ENCODE results near the gene NLRP3. TPM values are rescaled to one million over a fixed set of nuclear protein-coding genes. Genes with fewer than 3 reads are reported as not detected.
"Not testable (repeated sequence)": the region's sequence is repeated elsewhere in the genome, so short reads cannot be mapped to it uniquely, and the experiment has no call there.

Gene NLRP3
- total RNA-seq, 1 experiment from 2014 or later: not detected

DNA sequence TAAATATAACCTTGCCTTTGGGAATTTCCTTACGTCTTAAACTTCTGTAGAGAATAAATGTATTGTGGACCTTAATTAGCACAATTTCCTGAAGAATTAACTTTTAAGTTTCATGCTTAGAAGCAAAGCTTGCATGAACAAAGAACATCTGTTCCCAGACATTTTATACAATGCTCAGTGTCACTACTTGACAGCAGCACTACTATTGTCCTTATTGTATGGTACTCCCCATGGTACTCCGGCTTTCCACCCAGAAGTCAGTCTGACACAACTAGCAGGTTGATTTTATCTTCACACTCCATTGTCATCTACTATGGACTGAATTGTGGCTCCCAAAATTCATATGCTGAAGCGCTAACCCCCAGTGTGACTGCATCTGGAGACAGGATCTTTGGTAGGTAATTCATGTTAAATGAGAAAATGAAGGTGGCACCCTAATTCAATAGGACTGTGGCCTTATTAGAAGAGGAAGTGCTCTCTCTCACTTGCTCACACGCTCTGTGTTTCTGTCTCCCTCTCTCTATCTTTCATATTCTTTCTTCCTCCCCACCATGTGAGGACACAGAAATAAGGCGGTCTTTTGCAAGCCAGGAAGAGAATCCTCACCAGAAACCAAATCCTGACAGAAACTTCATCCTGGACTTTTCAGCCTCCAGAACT is 52.6 kb downstream of the NLRP3 start:
- Histone ChIP-seq H3K27me3 (ENCODE audit: insufficient read depth, low read depth) (peaks cover 16% of the 10 kb centered on the region; the same call in 1 of the 2 replicates), H3K36me3 (ENCODE audit: low read depth) (no peaks in the 10 kb centered on the region), H3K9me2 (ENCODE audit: insufficient read depth) (no peaks in the 10 kb centered on the region), H3K4me1 (replicated peaks; ENCODE audit: insufficient read depth) (no peaks in the 10 kb centered on the region), H3F3A (ENCODE audit: insufficient read depth, low read depth) (no peaks in the 10 kb centered on the region), H3K27ac (no peak overlapping the region), H3K79me2 (ENCODE audit: low read depth) (no peaks in the 10 kb centered on the region), H3K4me2 (no peak overlapping the region), H3K9me3 (ENCODE audit: insufficient read depth, low read depth) (no peaks in the 10 kb centered on the region), H3K4me3 (no peak overlapping the region), H4K20me1 (ENCODE audit: insufficient read depth) (no peaks in the 10 kb centered on the region), H2AFZ (no peak overlapping the region)
- ChIA-PET CTCF (no interaction called here), POLR2A (ENCODE audit: unreplicated experiment) (no interaction called here)
- no TSS peak for BruUV-seq (replicated peaks)
- intact Hi-C loops (cut with micrococcal nuclease; ENCODE audit: unreplicated experiment): no loop called here
- no peak for DNase-seq
- TF ChIP-seq EZH2 (IDR thresholded peaks at IDR 0.05; ENCODE audit: low read depth): no peak
- TF ChIP-seq, protein P1, sequence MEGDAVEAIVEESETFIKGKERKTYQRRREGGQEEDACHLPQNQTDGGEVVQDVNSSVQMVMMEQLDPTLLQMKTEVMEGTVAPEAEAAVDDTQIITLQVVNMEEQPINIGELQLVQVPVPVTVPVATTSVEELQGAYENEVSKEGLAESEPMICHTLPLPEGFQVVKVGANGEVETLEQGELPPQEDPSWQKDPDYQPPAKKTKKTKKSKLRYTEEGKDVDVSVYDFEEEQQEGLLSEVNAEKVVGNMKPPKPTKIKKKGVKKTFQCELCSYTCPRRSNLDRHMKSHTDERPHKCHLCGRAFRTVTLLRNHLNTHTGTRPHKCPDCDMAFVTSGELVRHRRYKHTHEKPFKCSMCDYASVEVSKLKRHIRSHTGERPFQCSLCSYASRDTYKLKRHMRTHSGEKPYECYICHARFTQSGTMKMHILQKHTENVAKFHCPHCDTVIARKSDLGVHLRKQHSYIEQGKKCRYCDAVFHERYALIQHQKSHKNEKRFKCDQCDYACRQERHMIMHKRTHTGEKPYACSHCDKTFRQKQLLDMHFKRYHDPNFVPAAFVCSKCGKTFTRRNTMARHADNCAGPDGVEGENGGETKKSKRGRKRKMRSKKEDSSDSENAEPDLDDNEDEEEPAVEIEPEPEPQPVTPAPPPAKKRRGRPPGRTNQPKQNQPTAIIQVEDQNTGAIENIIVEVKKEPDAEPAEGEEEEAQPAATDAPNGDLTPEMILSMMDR (conservative IDR thresholded peaks at IDR 0.05): no peak

DNA sequence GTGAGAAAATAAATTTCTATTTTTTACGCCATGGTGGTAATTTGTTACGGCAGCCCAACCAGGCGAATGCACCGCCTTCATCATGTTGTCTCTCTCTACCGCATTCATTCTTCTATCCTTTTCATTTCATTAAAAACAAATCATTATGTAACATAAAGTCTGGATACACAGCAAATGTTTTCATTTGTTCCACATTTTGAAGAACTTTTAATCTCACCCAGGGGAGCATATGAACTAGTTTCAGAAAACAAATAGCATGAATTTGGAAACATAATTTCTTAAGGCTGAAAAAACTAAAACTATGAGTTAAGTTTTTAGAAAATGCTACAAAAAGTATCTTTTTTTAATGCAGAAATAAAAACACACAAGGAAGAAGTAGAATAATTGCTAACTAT is 53.2 kb downstream of the NLRP3 start:
- Histone ChIP-seq H3F3A (ENCODE audit: insufficient read depth, low read depth) (no peaks in the 10 kb centered on the region), H3K4me3 (no peak overlapping the region), H3K9me3 (ENCODE audit: insufficient read depth, low read depth) (no peaks in the 10 kb centered on the region), H3K4me2 (no peak overlapping the region), H3K27me3 (ENCODE audit: insufficient read depth, low read depth) (peaks cover 16% of the 10 kb centered on the region; the same call in 1 of the 2 replicates), H3K79me2 (ENCODE audit: low read depth) (no peaks in the 10 kb centered on the region), H3K27ac (no peak overlapping the region), H3K4me1 (replicated peaks; ENCODE audit: insufficient read depth) (no peaks in the 10 kb centered on the region), H3K9me2 (ENCODE audit: insufficient read depth) (no peaks in the 10 kb centered on the region), H3K36me3 (ENCODE audit: low read depth) (no peaks in the 10 kb centered on the region), H2AFZ (no peak overlapping the region), H4K20me1 (ENCODE audit: insufficient read depth) (no peaks in the 10 kb centered on the region)
- TF ChIP-seq, protein P1 (conservative IDR thresholded peaks at IDR 0.05): no peak
- no peak for TF ChIP-seq EZH2 (IDR thresholded peaks at IDR 0.05; ENCODE audit: low read depth)
- DNase-seq: no peak
- ChIA-PET CTCF (no interaction called here), POLR2A (ENCODE audit: unreplicated experiment) (no interaction called here)
- BruUV-seq (replicated peaks): no TSS peak
- intact Hi-C loops (cut with micrococcal nuclease; ENCODE audit: unreplicated experiment): no loop called here

DNA sequence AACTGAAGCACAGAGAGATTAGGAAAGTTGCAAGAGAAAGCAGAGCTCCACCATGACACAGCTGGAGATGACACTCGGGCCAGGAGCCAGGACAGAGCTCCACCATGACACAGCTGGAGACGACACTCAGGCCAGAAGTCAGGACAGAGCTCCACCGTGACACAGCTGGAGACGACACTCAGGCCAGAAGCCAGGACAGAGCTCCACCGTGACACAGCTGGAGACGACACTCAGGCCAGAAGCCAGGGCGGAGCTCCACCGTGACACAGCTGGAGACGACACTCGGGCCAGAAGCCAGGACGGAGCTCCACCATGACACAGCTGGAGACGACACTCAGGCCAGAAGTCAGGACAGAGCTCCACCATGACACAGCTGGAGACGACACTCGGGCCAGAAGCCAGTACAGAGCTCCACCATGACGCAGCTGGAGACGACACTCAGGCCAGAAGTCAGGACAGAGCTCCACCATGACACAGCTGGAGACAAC is 55.0 kb downstream of the NLRP3 start:
- H3K4me1 ChIP-seq (replicated peaks; ENCODE audit: insufficient read depth); H3K27ac ChIP-seq; H2AFZ ChIP-seq; POLR2A ChIA-PET (ENCODE audit: unreplicated experiment); intact Hi-C loops (cut with micrococcal nuclease; ENCODE audit: unreplicated experiment); H3F3A ChIP-seq (ENCODE audit: insufficient read depth, low read depth); H3K9me3 ChIP-seq (ENCODE audit: insufficient read depth, low read depth); H3K79me2 ChIP-seq (ENCODE audit: low read depth); CTCF ChIA-PET; H3K9me2 ChIP-seq (ENCODE audit: insufficient read depth); H3K4me2 ChIP-seq; H4K20me1 ChIP-seq (ENCODE audit: insufficient read depth); H3K4me3 ChIP-seq; H3K36me3 ChIP-seq (ENCODE audit: low read depth); BruUV-seq (replicated peaks); DNase-seq: not testable (repeated sequence)
- H3K27me3 ChIP-seq (ENCODE audit: insufficient read depth, low read depth): peaks cover 16% of the 10 kb centered on the region; the same call in 1 of the 2 replicates
